Thyroid gland (tissue), 4 donors: ENCODE measurements around the gene TCHP. TPM values are rescaled to one million over a fixed set of nuclear protein-coding genes. Genes with fewer than 3 reads are reported as not detected.

Experiments used
- DNase-seq, 2 donors: peaks; one replicate each; pipeline ENCODE4 v3.0.0-alpha.2; 2019
- H3K27ac ChIP-seq, 3 donors: fragments of 200-600 bp; sonication (generic); 1 replicate in 2 of 3; 2 replicates in 1 of 3; pipeline ENCODE4 v1.5.1; 2016 to 2019; ENCODE audit warnings: mild to moderate bottlenecking in 1 of 3, moderate library complexity in 1 of 3
- H3K27me3 ChIP-seq: fragments of 200-600 bp; sonication (generic); one replicate; pipeline ENCODE4 v1.5.1; 2019
- H3K36me3 ChIP-seq, 2 donors: fragments of 200-600 bp; sonication (generic); one replicate each; pipeline ENCODE4 v1.5.1; 2016 to 2019
- H3K4me1 ChIP-seq, 2 donors: fragments of 200-600 bp; sonication (generic); one replicate each; pipeline ENCODE4 v1.5.1; 2017 to 2019
- H3K4me3 ChIP-seq, 3 donors: fragments of 200-600 bp; sonication (generic); replicated peaks in 1 of 3; 1 replicate in 2 of 3; 2 replicates in 1 of 3; pipeline ENCODE4 v1.5.1; 2016; ENCODE audit warnings: mild to moderate bottlenecking in 1 of 3
- H3K9me3 ChIP-seq: fragments of 200-600 bp; sonication (generic); one replicate; pipeline ENCODE4 v1.5.1; 2017
- POLR2A ChIP-seq, 2 donors: fragments of 450-650 bp; IDR thresholded peaks; one replicate each; pipeline ENCODE4 v1.6.1; 2017; ENCODE audit warnings: antibody characterized with exemption in 2 of 2, mild to moderate bottlenecking in 2 of 2, moderate library complexity in 1 of 2
- WGBS, 2 donors: methylation state at CpG; one replicate each; pipeline ENCODE4 v1.1.5; 2017; 5-methylcytosine and 5-hydroxymethylcytosine counted together
- intact Hi-C: fragments of 100-400 bp; cut with DNase I; formaldehyde crosslinking; loops from one replicate; pipeline ENCODE4 v1.15.1; 2023
- total RNA-seq, 4 donors: library from RNA; depleted of rRNA; stranded (reverse); fragments of >200 nt; gene quantifications; one replicate each; pipeline ENCODE4 v1.2.3, GENCODE V29; 2016
- TF ChIP-seq, protein P1 (sequence below), 6 experiments: fragments of 200-600 bp in 3 of 6; fragments of 450-650 bp in 3 of 6; sonication (generic) in 3 of 6; IDR thresholded peaks; one replicate each; pipeline ENCODE4 v1.5.1; 2016 to 2019; ENCODE audit warnings: antibody characterized with exemption in 6 of 6, mild to moderate bottlenecking in 2 of 6, inconsistent platforms in 1 of 6, moderate library complexity in 1 of 6

TCHP gene
- total RNA-seq, 4 donors from 2014 or later = 16.4 to 25.8 (median 24.3) TPM

DNA sequence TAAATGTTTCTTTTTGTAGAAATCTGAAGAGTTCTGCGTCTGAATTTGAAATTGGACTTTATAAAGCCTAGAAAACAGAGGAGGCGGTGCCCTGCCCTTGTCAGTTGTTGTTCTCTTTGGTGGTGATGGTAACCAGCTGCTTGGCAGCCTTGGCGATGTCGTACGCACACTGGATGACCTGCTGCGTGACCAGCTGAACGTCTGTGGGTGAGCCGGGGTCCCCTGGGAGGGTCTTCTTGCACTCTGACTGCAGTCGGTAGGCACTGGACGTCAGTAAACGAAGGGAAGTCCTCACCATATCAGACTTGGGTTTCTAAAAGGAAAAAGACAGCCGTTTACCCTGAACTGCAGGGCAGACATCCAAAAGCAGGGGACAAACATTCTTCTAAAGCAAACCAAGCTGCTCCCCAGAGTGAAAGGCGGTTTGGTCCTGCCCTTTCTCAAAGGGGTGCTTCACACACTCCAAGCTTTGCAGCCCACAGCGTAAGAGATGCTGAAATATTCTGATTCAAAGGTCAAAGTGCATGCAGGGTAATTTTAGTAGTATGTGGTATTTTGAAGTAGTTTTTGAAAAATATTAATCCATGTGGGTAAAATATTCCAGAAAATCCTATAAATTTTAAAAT is 32.9 kb downstream of the TCHP start:
- H3K9me3 ChIP-seq = no peaks in the 10 kb centered on the region
- peaks cover 42 to 53% of the 10 kb centered on the region in 2 donors for H3K36me3 ChIP-seq
- WGBS, 2 donors = 84 to 86% methylated on average over 14 of the region's 14 CpGs
- H3K4me3 ChIP-seq = no peak overlapping the region
- DNase-seq = no peak
- H3K27ac ChIP-seq = no peak overlapping the region
- H3K27me3 ChIP-seq = no peaks in the 10 kb centered on the region
- TF ChIP-seq, protein P1, sequence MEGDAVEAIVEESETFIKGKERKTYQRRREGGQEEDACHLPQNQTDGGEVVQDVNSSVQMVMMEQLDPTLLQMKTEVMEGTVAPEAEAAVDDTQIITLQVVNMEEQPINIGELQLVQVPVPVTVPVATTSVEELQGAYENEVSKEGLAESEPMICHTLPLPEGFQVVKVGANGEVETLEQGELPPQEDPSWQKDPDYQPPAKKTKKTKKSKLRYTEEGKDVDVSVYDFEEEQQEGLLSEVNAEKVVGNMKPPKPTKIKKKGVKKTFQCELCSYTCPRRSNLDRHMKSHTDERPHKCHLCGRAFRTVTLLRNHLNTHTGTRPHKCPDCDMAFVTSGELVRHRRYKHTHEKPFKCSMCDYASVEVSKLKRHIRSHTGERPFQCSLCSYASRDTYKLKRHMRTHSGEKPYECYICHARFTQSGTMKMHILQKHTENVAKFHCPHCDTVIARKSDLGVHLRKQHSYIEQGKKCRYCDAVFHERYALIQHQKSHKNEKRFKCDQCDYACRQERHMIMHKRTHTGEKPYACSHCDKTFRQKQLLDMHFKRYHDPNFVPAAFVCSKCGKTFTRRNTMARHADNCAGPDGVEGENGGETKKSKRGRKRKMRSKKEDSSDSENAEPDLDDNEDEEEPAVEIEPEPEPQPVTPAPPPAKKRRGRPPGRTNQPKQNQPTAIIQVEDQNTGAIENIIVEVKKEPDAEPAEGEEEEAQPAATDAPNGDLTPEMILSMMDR (IDR thresholded peaks at IDR 0.05) = no peak
- TF ChIP-seq POLR2A (IDR thresholded peaks at IDR 0.05) = no peak
- peaks cover 0 to 15% of the 10 kb centered on the region in 2 donors for H3K4me1 ChIP-seq
- intact Hi-C loops = no loop called here

DNA sequence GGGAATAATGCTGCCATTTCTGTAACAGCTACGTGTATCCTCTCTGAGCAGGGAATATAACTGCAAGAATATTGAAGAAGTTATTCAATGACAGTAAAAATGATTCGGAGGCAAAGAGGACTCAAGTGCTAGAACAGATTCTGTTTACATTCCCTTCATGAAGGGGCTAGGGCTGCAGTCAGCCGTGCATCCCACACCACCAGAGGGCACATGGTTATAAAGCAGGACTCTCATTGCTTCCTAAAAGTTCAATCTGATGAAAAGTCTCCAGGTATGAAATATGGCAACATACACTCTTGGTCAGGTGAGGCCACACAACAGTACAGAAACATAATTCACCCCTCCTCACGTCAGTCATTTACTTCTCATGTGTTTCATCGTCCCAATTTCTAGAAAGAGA is 34.0 kb downstream of the TCHP start:
- H3K27me3 ChIP-seq = no peaks in the 10 kb centered on the region
- peak; percentile 73 to 77 for DNase-seq
- peaks cover 0 to 15% of the 10 kb centered on the region in 2 donors for H3K4me1 ChIP-seq
- intact Hi-C loops = no loop called here
- peak overlapping the region; percentile 17 to 63 (median 59) for H3K27ac ChIP-seq
- 50 to 55% methylated on average over 5 of the region's 5 CpGs for WGBS, 2 donors
- no peaks in the 10 kb centered on the region for H3K9me3 ChIP-seq
- H3K36me3 ChIP-seq = peaks cover 50 to 52% of the 10 kb centered on the region in 2 donors
- no peak overlapping the region for H3K4me3 ChIP-seq
- TF ChIP-seq POLR2A (IDR thresholded peaks at IDR 0.05) = no peak
- TF ChIP-seq, protein P1 (IDR thresholded peaks at IDR 0.05) = peak in 5 of 6 experiments; percentile 23 to 78 (median 66)

DNA sequence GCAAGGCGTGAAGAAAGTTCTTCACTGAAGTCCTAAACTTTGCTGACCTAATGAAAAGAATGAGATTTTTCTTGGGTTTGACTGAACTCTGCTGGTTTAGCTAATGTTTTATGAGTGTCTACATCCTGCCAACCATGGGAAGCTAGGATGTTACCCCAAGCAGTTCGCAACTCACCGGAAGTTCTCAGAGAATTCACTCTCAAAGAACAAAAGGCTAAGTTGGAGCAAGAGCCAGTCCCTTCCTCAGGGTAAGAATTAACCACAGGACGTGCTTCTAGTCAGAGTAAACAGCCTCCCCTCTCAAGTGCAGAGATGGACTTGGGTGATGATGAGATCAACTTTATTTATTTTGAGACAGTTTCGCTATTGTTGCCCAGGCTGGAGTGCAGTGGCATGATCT is 37.3 kb downstream of the TCHP start:
- Histone ChIP-seq H3K27me3 (no peaks in the 10 kb centered on the region), H3K4me1 (peaks cover 0 to 15% of the 10 kb centered on the region in 2 donors), H3K9me3 (no peaks in the 10 kb centered on the region), H3K27ac (peak overlapping the region in 2 of 3 donors; percentile 15 to 62), H3K36me3 (peaks cover 19 to 26% of the 10 kb centered on the region in 2 donors), H3K4me3 (no peak overlapping the region)
- DNase-seq = no peak
- 75 to 80% methylated on average over 5 of the region's 5 CpGs for WGBS, 2 donors
- intact Hi-C loops = no loop called here
- TF ChIP-seq POLR2A (IDR thresholded peaks at IDR 0.05) = no peak
- TF ChIP-seq, protein P1 (IDR thresholded peaks at IDR 0.05) = no peak

DNA sequence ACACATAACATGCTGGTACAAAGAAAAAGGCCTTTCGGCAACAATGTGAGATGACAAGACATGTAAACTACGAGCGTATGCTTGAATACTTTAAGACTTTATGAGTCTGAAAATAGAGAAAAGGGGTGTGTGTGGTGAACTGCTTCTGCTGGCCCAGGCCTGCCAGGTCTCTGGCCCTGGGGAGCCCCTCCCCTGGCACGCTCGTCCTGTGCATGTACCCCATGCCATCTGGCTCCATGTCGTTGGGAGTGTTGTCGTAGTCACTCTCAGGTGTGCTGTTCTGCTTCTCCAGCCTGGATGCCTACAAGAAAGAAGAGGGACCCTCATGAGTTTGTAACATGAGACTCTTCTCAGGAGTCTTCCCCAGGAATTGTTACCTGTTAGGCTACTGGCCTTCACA is 38.9 kb downstream of the TCHP start:
- H3K9me3 ChIP-seq = no peaks in the 10 kb centered on the region
- no peaks in the 10 kb centered on the region for H3K27me3 ChIP-seq
- H3K36me3 ChIP-seq = peaks cover 6 to 19% of the 10 kb centered on the region in 2 donors
- no peak for DNase-seq
- H3K4me3 ChIP-seq = no peak overlapping the region
- 88 to 95% methylated on average over 7 of the region's 7 CpGs for WGBS, 2 donors
- TF ChIP-seq POLR2A (IDR thresholded peaks at IDR 0.05) = no peak
- TF ChIP-seq, protein P1 (IDR thresholded peaks at IDR 0.05) = no peak
- intact Hi-C loops = no loop called here
- peaks cover 12 to 16% of the 10 kb centered on the region in 2 donors for H3K4me1 ChIP-seq
- peak overlapping the region in 1 of 3 donors; percentile 32 for H3K27ac ChIP-seq

DNA sequence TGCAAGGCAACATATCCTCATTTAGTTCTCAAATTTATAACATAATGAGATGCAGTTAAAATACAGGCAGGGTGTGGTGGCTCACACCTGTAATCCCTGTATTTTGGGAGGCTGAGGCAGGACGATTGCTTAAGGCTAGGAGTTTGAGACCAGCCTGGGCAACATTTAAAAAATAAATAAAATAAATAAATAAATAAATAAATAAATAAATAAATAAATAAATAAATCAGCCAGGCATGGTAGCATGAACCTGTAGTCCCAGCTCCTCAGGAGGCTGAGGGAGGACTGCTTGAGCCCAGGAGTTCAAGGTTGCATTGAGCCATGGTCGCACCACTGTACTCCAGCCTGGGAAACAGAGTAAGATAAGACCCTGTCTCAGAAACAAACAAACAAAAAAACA is 39.4 kb downstream of the TCHP start:
- 92 to 100% methylated on average over 2 of the region's 2 CpGs for WGBS, 2 donors
- no peaks in the 10 kb centered on the region for H3K27me3 ChIP-seq
- intact Hi-C loops = no loop called here
- no peak overlapping the region for H3K4me3 ChIP-seq
- H3K9me3 ChIP-seq = no peaks in the 10 kb centered on the region
- H3K4me1 ChIP-seq = peaks cover 18% of the 10 kb centered on the region in 2 donors
- TF ChIP-seq, protein P1 (IDR thresholded peaks at IDR 0.05) = no peak
- TF ChIP-seq POLR2A (IDR thresholded peaks at IDR 0.05) = no peak
- no peak for DNase-seq
- H3K36me3 ChIP-seq = peaks cover 6 to 19% of the 10 kb centered on the region in 2 donors
- H3K27ac ChIP-seq = peak overlapping the region in 1 of 3 donors; percentile 32
